CD4-positive, alpha-beta T cell treated with Interleukin-10 for 1 hour (primary cell): ENCODE results near the gene HADHB.

Source experiments
- DNase-seq: peaks from one replicate; pipeline ENCODE4 v3.0.0-alpha.2; 2020

HADHB gene

DNA sequence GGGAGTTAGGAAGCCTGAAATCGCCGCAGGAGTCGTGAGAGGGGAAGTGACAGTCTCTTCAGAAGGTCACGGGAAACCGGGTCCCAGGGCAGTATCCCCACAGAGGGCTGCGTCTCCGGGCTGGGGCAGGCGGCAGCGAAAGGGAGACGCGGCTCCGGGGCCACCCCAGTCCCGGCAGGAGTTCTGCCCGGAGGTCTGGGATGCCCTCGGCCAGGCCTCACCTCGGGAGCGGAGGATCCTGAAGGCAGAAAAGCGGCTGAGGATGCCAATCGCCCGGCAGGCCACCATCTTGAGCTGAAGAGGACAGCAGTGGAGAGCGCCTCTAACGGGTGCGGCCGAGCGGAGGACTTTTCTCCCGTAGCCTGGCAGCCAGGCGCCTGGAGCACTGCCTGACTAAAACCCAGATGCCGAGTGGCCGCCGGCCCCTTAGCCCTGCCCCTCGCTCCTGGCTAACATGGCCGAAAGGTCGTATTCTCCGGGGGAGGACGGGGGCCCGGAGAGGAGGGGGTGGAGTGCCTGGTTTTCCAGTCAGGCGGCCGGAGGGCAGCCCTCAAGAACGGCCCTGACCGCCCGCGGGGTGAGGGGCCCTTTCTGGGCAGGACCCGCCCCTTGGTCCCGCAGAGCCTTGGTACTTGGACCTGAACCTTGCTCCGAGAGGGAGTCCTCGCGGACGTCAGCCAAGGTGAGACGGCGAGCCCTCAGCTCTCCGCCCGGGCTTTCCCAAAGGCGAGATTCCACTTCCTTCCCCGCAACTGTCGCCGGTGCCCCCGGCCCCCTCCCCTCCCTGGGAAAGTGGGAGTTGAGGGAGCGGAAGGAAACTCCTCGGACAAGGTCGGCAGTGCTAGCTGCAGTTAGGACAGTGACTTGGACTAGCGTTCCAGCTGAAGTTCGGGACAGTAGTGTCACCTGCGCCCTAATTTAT, at the start of gene HADHB, which contains the start of gene HADHA:
Gene HADHB (plus strand): TSS at position 631 of the 922 bp plus-strand sequence. CDS start 9,316 bp downstream, outside the sequence.
Gene HADHA (minus strand): TSS at position 324 of the 922 bp plus-strand sequence. CDS start 36 bp downstream, at position 288.
- DNase-seq = peak; percentile 86

GRCh38 chr2:26195040-26195984, 49.4 kb upstream of the HADHB start:
- no peak for DNase-seq

DNA sequence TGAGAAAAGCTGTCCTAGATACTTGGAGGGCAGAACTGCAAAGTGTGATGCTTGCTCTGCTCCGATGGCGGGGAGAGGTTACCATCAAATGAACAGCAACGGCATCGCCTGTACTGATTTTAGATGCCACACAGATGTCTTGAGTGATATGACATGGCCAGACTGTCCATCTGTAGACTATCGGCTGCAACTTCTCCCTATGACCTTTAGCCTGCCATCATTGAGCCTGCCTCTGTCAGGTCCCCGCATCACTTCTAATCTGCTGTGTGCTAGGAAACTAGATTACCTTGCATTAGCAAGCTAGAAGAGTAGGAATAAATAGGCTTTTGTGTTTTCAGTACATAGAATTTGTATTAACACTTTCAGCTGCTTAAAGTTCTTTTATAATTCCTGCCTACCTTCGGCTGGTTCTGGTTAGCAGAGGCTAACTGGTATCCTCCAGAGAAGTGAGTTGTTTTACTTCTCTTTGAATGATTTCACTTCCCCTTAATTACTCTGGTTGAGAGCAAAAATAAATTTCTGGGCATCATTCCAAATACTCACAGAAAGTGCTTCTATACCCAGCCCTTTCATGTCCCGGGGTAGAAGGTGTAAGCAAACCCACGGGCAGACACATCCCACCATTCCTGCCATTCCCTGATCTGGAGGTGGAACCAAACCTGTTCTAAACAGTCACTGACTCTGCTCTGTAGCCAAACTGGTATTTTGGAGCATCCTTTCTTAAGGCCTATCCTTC, 47.9 kb upstream of the HADHB start:
- DNase-seq = no peak

DNA sequence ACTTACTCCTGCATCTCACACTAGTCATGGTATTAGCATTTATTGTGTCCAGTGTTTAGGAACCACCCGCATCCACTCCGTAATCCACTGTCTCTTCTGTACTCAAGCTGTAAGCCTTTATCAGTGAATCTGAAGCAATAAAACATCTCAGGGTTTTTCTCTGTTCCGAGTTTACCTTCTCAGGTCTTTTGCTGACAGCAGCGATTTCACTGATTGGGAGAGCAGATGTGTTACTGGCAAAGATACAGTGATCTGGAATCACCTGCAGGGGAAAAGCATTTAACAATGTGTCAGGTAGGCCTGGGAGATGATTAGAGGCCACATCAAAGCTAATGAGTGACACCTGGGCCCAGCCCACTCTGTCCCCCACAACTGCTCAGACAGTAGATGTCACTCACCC, 47.2 kb upstream of the HADHB start:
- DNase-seq = no peak

DNA sequence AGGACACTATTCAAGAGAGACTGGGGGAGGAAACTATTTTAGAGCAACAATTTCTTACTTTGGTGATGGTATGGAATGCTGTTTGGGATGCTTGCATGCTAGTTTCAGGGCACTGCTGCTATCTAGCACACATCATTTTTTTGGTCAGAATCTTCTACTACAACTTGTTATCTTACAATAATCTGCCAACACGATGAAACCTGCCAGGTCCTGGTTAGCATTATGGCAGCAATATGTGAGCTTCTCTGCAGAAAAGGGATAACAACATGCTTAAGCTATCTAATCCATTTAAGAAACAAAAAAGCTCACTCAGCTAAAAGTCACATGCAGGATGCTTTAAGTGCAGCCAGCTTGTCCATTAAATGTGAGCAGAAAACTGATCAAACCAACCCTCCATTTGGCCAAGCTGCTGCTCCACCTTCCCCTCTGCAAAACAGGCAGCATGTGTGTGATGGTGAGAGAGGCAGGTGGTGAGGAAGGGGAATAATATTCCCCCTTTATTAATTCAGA, 41.7 kb upstream of the HADHB start:
- DNase-seq = no peak

GRCh38 chr2:26203906-26204305, 40.8 kb upstream of the HADHB start:
- DNase-seq = no peak

DNA sequence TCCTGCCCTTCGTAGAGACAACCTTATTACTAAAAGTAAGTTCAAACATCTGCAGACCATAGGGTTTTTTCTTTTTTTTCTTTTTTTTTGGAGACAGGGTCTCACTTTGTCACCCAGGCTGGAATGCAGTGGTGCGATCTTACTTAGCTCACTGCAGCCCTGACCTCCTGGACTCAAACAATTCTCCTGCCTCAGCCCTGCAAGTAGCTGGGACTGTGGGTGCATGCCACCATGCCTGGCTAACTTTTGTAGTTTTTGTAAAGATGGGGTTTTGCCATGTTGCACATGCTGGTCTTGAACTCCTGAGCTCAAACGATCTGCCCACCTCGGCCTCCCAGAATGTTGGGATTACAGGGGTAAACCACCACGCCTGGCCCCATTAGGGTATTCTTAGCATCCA, 32.7 kb upstream of the HADHB start:
- no peak for DNase-seq

DNA sequence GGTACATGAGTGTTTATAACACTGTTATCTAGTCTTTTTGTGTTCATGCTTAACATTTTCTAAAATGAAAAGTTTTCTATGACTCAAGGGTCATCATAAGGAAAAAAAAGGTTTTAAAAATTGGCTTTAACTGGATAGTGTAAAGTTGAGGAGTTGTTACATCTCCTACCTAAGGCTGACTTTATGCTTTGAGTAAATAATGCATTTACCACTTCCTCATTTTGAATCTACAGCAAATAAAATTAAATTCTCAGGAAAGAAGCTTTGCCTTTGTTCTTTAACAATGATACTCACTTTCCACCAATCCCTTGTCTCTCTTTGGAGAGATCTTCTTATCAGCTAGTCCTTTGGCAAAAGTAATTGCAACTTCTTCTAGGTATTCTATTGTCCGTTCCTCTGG, 30.0 kb upstream of the HADHB start:
- no peak for DNase-seq

- no peak for DNase-seq
These were observed 28.9 kb upstream of the HADHB start for GRCh38 chr2:26215833-26216232.

DNA sequence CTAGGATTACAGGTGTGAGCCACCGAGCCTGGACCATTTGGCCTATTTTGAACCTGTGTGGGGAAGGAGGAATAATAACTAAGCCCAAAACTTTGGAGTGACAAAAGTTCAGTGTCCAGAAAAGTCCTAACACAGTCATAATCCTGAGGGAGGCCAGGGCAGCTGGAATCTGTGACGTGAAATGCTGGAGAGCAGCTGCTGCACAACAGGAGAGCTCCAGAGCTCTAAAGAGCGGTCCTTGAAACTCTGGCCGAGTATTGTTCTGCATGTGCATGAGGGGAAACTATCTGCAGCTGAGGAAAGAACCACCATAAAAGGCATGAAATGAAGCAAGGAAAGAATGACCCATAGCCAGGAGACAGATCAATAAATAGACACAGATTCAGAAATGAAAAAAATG, 28.2 kb upstream of the HADHB start:
- no peak for DNase-seq

- no peak for DNase-seq
These were observed 27.0 kb upstream of the HADHB start for GRCh38 chr2:26217720-26218119.

GRCh38 chr2:26223018-26223417, 21.7 kb upstream of the HADHB start:
- no peak for DNase-seq

DNA sequence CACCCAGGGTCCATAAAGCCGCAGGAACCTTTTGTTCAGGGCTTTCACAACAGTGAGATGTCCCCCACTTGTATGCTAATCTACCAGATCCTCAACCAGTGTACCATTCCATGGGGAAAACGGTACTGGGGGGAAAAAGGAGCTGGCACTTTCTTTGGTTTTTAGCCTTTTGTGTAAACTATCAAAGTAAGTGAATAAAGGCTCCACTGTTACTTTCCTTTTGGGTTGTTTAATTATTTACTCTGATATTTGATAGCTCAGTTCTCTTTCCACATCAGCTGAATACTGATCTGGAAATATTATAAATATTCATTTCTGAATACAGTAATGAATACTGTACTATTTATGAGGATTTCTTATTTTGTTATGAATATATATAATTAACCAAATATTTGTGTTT, 20.6 kb upstream of the HADHB start:
- no peak for DNase-seq

DNA sequence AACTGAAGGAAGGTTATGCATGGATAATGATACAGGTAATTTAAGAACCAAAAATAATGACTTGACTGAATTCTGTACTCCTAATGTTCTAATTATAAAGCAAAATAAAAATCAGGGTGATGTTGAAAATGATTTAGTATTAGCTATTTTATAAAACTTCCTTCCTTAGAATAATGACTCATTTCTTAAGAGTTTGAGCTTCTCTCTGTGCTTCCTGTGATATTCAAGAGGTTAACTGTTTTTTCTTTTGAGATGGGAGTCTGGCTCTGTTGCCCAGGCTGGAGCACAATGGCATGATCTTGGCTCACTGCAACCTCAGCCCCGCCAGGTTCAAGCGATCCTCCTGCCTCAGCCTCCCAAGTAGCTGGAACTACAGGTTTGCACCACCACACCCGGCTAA, 15.1 kb upstream of the HADHB start:
- DNase-seq = no peak

DNA sequence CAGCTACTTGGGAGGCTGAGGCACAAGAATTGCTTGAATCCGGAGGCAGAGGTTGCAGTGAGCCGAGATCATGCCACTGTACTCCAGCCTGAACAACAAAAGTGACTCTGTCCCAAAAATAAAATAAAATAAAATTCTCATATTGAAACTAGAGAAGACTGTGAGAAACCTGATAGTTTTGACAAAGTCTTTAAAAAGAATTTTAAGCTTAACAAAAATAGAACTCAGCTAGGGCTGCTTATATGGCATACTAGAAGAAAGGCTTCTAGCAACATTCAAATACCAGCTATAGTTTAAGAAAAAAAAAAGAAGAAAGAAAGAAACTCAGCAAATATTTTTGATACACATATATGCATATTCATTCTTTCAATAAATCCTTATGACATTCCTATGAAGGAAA, 13.9 kb upstream of the HADHB start:
- no peak for DNase-seq

- peak; percentile 15 for DNase-seq
These were observed 9.7 kb upstream of the HADHB start for GRCh38 chr2:26235089-26235488.

- no peak for DNase-seq
These were observed 6.9 kb upstream of the HADHB start for GRCh38 chr2:26237868-26238267.

- no peak for DNase-seq
These were observed 6.3 kb upstream of the HADHB start for GRCh38 chr2:26238311-26238958.

DNA sequence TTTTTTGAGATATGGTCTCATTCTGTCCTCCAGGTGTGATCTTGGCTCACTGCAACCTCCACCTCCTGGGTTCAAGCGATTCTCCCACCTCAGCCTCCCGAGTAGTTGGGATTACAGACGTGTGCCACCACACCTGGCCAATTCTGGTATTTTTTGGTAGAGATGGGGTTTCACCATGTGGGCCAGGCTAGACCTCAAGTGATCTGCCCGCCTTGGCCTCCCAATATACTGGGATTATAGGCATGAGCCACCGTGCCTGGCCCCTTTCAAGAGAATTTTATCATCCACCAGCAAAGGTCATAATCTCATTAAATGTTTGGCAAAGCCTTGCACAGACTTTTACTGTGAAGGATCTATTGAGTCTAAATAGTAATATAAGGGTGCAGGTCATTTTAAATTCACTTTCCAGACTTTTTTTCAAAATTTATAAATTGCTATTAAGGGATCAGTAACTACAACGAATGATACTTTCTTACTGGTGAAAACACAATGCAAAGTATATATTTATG, 2.8 kb upstream of the HADHB start:
- DNase-seq = no peak

DNA sequence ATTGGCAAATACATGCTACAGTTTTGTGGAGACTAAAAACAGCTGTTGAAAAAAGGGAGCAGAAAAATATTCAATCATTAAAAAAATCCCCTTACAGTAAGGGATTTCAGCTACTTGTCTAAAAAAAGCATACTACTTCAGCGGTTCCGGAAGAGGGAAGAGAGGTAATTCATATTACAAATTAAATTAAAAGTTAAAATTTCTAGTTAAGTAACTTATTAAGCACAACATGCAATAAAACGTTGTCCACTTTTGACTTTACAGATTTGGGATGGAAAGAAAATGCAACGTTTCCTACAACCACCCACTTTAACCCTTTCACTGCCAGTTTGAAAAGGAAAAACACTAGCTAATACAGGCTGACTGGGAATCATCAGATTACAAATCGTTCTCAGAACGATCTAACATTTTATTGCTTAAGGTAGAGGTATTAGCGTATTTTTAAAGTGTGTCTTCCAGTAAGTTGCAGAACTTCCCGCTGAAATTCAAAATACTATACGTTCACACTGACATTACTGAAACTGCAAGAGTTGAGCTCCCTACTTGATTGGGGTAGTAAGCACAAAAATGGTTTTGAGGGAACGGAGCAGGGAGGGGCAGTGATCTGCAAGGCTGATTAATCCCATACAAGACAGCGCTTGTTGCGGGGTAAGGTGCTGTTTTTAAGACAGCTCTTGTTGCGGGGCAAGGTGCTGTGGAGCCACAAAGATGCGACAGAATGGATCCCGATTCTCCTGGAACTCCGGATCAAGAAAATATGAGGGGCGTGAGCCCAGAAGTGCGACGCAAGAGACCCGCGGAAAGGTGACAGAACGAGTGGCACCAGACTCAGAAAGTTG, 1.1 kb upstream of the HADHB start:
- DNase-seq = peak; percentile 7

GRCh38 chr2:26245231-26245732, 543 bp downstream of the HADHB start:
- peak; percentile 62 for DNase-seq
